ENCODE measurements around the gene TNFAIP2.
"Not testable (repeated sequence)": the region's sequence is repeated elsewhere in the genome, so short reads cannot be mapped to it uniquely, and the experiment has no call there.

GRCh38 chr14:103171206-103171605 lies 47.9 kb downstream of the TNFAIP2 start:
- TF ChIP-seq CTCF, POLR2A (IDR thresholded peaks at IDR 0.05): not testable (repeated sequence)
